ENCODE data around the gene PCGF1. TPM values are rescaled to one million over a fixed set of nuclear protein-coding genes. Genes with fewer than 3 reads are reported as not detected.
A peak's percentile ranks its signal among the peaks of the same experiment; 100 is the strongest.

Gene PCGF1
- polyA plus RNA-seq, 1 donor, result 25.5 TPM

DNA sequence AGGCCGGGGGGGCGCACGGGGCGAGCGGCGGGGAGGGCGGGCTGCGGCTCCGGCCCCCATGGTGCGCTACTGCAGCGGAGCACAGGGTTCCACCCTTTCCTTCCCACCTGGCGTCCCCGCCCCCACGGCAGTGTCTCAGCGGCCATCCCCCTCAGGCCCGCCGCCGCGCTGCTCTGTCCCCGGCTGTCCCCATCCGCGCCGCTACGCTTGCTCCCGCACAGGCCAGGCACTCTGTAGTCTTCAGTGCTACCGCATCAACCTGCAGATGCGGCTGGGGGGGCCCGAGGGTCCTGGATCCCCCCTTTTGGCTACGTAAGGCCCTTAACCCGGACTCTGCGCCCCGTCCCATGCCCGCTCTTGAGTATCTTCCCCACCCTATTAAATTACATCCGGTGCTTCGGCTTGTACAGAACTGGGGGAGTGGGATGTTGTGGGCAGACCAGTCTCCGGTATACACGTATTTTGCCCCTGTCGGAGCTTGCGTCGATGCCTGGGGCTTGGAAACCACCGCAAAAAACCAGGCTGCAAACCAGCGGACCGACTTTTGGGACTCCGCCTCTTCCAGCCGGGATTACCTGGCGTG lies 49.9 kb downstream of the PCGF1 start:
- Histone ChIP-seq H3K36me3 (ENCODE audit: control insufficient read depth, insufficient read depth, low read length) (peaks cover 20% of the 10 kb centered on the region), H3K27ac (ENCODE audit: low read length) (peak overlapping the region; percentile 100), H3K27me3 (ENCODE audit: control insufficient read depth, insufficient read depth, low read length) (no peaks in the 10 kb centered on the region), H3K4me1 (ENCODE audit: control insufficient read depth, insufficient read depth, low read length) (peaks cover 26% of the 10 kb centered on the region), H3K4me3 (ENCODE audit: low read length) (peak overlapping the region; percentile 93), H3K9me3 (ENCODE audit: control insufficient read depth, low read depth, low read length) (no peaks in the 10 kb centered on the region)
- no CpG with 5 or more reads among the region's 46 CpGs for WGBS (ENCODE audit: insufficient coverage, low lambda C conversion rate)
- peak in 1 of 2 donors; percentile 76 for DNase-seq

DNA sequence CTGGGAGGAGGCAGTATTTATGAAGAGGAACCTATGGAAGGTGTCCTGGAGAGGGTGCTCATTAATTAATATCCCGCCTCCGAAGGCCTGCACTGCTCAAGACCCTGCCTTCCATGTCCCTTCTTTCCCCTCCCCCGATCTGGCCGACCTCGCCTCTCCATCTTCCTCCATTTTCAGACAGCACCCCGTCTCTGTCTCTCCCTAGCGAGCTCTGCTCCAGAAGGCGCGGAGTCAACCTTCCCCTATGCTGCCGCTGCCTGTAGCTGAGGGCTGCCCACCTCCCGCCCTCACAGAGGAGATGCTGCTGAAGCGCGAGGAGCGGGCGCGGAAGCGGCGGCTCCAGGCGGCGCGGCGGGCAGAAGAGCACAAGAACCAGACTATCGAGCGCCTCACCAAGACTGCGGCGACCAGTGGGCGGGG lies 50.4 kb downstream of the PCGF1 start:
- peaks cover 15% of the 10 kb centered on the region for H3K36me3 ChIP-seq (ENCODE audit: control insufficient read depth, insufficient read depth, low read length)
- no CpG with 5 or more reads among the region's 27 CpGs for WGBS (ENCODE audit: insufficient coverage, low lambda C conversion rate)
- no peak for DNase-seq
- peak overlapping the region; percentile 100 for H3K27ac ChIP-seq (ENCODE audit: low read length)
- no peaks in the 10 kb centered on the region for H3K27me3 ChIP-seq (ENCODE audit: control insufficient read depth, insufficient read depth, low read length)
- H3K9me3 ChIP-seq (ENCODE audit: control insufficient read depth, low read depth, low read length), result no peaks in the 10 kb centered on the region
- H3K4me3 ChIP-seq (ENCODE audit: low read length), result peak overlapping the region; percentile 93
- peaks cover 26% of the 10 kb centered on the region for H3K4me1 ChIP-seq (ENCODE audit: control insufficient read depth, insufficient read depth, low read length)

Other genes starting within 250 kb of the PCGF1 start
- gene SLC4A5, start 164.3 kb downstream of the PCGF1 start, polyA plus RNA-seq, result 1.5 TPM
- gene DCTN1, start 127.4 kb downstream of the PCGF1 start, polyA plus RNA-seq, result 90.7 TPM
- 2.0 TPM for gene C2orf81, start 86.1 kb downstream of the PCGF1 start, polyA plus RNA-seq
- 13.4 TPM for gene WDR54, start 86.0 kb downstream of the PCGF1 start, polyA plus RNA-seq
- 105 TPM for gene RTKN, start 65.8 kb downstream of the PCGF1 start, polyA plus RNA-seq
- 34.7 TPM for gene INO80B, start 52.6 kb downstream of the PCGF1 start, polyA plus RNA-seq
- 75.4 TPM for gene WBP1, start 49.3 kb downstream of the PCGF1 start, polyA plus RNA-seq
- gene MOGS, start 42.3 kb downstream of the PCGF1 start, polyA plus RNA-seq, result 65.7 TPM
- 45.3 TPM for gene MRPL53, start 35.0 kb downstream of the PCGF1 start, polyA plus RNA-seq
- 21.3 TPM for gene CCDC142, start 24.7 kb downstream of the PCGF1 start, polyA plus RNA-seq
- 51.4 TPM for gene TTC31, start 24.6 kb downstream of the PCGF1 start, polyA plus RNA-seq
- gene LBX2, start 8.1 kb downstream of the PCGF1 start, polyA plus RNA-seq, result 47.8 TPM
- gene TLX2, start 6.8 kb upstream of the PCGF1 start, polyA plus RNA-seq, result 5.0 TPM
- 12.9 TPM for gene DQX1, start 18.5 kb upstream of the PCGF1 start, polyA plus RNA-seq
- gene AUP1, start 22.0 kb upstream of the PCGF1 start, polyA plus RNA-seq, result 145 TPM
- 28.2 TPM for gene HTRA2, start 22.2 kb upstream of the PCGF1 start, polyA plus RNA-seq
- gene LOXL3, start 46.2 kb upstream of the PCGF1 start, polyA plus RNA-seq, result 3.6 TPM
- gene DOK1, start 47.0 kb upstream of the PCGF1 start, polyA plus RNA-seq, result 6.4 TPM
- 0.12 TPM for gene M1AP, start 140.6 kb upstream of the PCGF1 start, polyA plus RNA-seq
- 2.9 TPM for gene SEMA4F, start 146.6 kb upstream of the PCGF1 start, polyA plus RNA-seq